Activated T-helper 17 cell treated with anti-CD3 and anti-CD28 coated beads, Interleukin-2, amount 50 U/mL, for 72 hours (primary cell): Measurements from ENCODE around the gene HCAR2. TPM values are rescaled to one million over a fixed set of nuclear protein-coding genes. Genes with fewer than 3 reads are reported as not detected.
"Not testable (repeated sequence)": the region's sequence is repeated elsewhere in the genome, so short reads cannot be mapped to it uniquely, and the experiment has no call there.

Source experiments
- ATAC-seq: fragments of 150-1000 bp; cut with Tn5 transposase; replicated peaks from 2 replicates; pipeline ENCODE4 v1.10.0; 2021; ENCODE audit warnings: mild to moderate bottlenecking, moderate library complexity
- H3K27ac Mint-ChIP-seq: one replicate; pipeline ENCODE4 v1.8.0; 2022; ENCODE audit warnings: mixed read lengths
- H3K27me3 Mint-ChIP-seq: one replicate; pipeline ENCODE4 v1.8.0; 2022; ENCODE audit warnings: mixed read lengths
- H3K36me3 Mint-ChIP-seq: one replicate; pipeline ENCODE4 v1.8.0; 2022; ENCODE audit warnings: low read depth, mild to moderate bottlenecking, mixed read lengths
- H3K4me1 Mint-ChIP-seq: one replicate; pipeline ENCODE4 v1.8.0; 2022; ENCODE audit warnings: mixed read lengths
- H3K4me3 Mint-ChIP-seq: one replicate; pipeline ENCODE4 v1.8.0; 2022; ENCODE audit warnings: mild to moderate bottlenecking, mixed read lengths
- H3K9me3 Mint-ChIP-seq: one replicate; pipeline ENCODE4 v1.8.0; 2022; ENCODE audit warnings: mixed read lengths
- total RNA-seq, 2 donors: library from RNA; stranded (reverse); gene quantifications; one replicate each; pipeline ENCODE4 v1.2.3, GENCODE V29; 2022

HCAR2 gene
- total RNA-seq: not detected

GRCh38 chr12:122702890-122703611 is at the start of gene HCAR2:
Gene HCAR2, minus strand, starts transcription at chr12:122703357. Its CDS starts 74 bp downstream, at chr12:122703283.
- H3K27ac Mint-ChIP-seq, H3K9me3 Mint-ChIP-seq, H3K27me3 Mint-ChIP-seq, H3K4me3 Mint-ChIP-seq, ATAC-seq, H3K36me3 Mint-ChIP-seq, H3K4me1 Mint-ChIP-seq: not testable (repeated sequence)

GRCh38 chr12:122752464-122753318 is 49.5 kb upstream of the HCAR2 start, which contains the start of gene DENR:
Gene DENR, plus strand, starts transcription at chr12:122752824. Its CDS starts 878 bp downstream, at chr12:122753702.
- Mint-ChIP-seq H3K4me3 (peak within 1 kb of the TSS; percentile 92), H3K27me3 (no peaks in the 10 kb centered on the region), H3K4me1 (peaks cover 33% of the 10 kb centered on the region), H3K27ac (peak within 1 kb of the TSS; percentile 98), H3K36me3 (peaks cover 55% of the 10 kb centered on the region), H3K9me3 (no peaks in the 10 kb centered on the region)
- ATAC-seq: peak; percentile 97

GRCh38 chr12:122750781-122751515 is 47.8 kb upstream of the HCAR2 start:
- H3K4me3 Mint-ChIP-seq: peak overlapping the region; percentile 92
- peaks cover 18% of the 10 kb centered on the region for H3K4me1 Mint-ChIP-seq
- H3K36me3 Mint-ChIP-seq: peaks cover 38% of the 10 kb centered on the region
- ATAC-seq, H3K27me3 Mint-ChIP-seq, H3K9me3 Mint-ChIP-seq: not testable (repeated sequence)
- peak overlapping the region; percentile 98 for H3K27ac Mint-ChIP-seq

- Mint-ChIP-seq H3K27ac (no peak overlapping the region), H3K27me3 (no peaks in the 10 kb centered on the region), H3K4me3 (no peak overlapping the region), H3K36me3 (peaks cover 26% of the 10 kb centered on the region), H3K4me1 (peaks cover 11% of the 10 kb centered on the region), H3K9me3 (no peaks in the 10 kb centered on the region)
- ATAC-seq: no peak
These were observed 46.6 kb upstream of the HCAR2 start for GRCh38 chr12:122749569-122750332.

- H3K4me1 Mint-ChIP-seq: no peaks in the 10 kb centered on the region
- peaks cover 3% of the 10 kb centered on the region for H3K36me3 Mint-ChIP-seq
- H3K9me3 Mint-ChIP-seq: no peaks in the 10 kb centered on the region
- H3K27ac Mint-ChIP-seq: no peak overlapping the region
- ATAC-seq: no peak
- no peak overlapping the region for H3K4me3 Mint-ChIP-seq
- no peaks in the 10 kb centered on the region for H3K27me3 Mint-ChIP-seq
These were observed 44.3 kb upstream of the HCAR2 start for GRCh38 chr12:122747224-122748135.

GRCh38 chr12:122743895-122744525 is 40.9 kb upstream of the HCAR2 start:
- no peaks in the 10 kb centered on the region for H3K36me3 Mint-ChIP-seq

GRCh38 chr12:122740351-122740750 is 37.2 kb upstream of the HCAR2 start:
- no peak for ATAC-seq
- Mint-ChIP-seq H3K27ac (no peak overlapping the region), H3K9me3 (no peaks in the 10 kb centered on the region), H3K36me3 (no peaks in the 10 kb centered on the region), H3K4me1 (no peaks in the 10 kb centered on the region), H3K27me3 (no peaks in the 10 kb centered on the region), H3K4me3 (no peak overlapping the region)

More at GRCh38 chr12:122743895-122744525, 40.9 kb upstream of the HCAR2 start:
- H3K27me3 Mint-ChIP-seq: no peaks in the 10 kb centered on the region
- H3K4me1 Mint-ChIP-seq: no peaks in the 10 kb centered on the region
- no peak overlapping the region for H3K4me3 Mint-ChIP-seq
- ATAC-seq: no peak
- H3K9me3 Mint-ChIP-seq: no peaks in the 10 kb centered on the region
- H3K27ac Mint-ChIP-seq: no peak overlapping the region

- no peak for ATAC-seq
- H3K9me3 Mint-ChIP-seq: no peaks in the 10 kb centered on the region
- H3K27me3 Mint-ChIP-seq: no peaks in the 10 kb centered on the region
- peaks cover 4% of the 10 kb centered on the region for H3K4me1 Mint-ChIP-seq
- no peak overlapping the region for H3K27ac Mint-ChIP-seq
- H3K4me3 Mint-ChIP-seq: no peak overlapping the region
- no peaks in the 10 kb centered on the region for H3K36me3 Mint-ChIP-seq
These were observed 35.4 kb upstream of the HCAR2 start for GRCh38 chr12:122738571-122738970.

GRCh38 chr12:122732611-122733010 is 29.5 kb upstream of the HCAR2 start:
- Mint-ChIP-seq H3K9me3 (no peaks in the 10 kb centered on the region), H3K4me1 (peaks cover 28% of the 10 kb centered on the region), H3K27me3 (peaks cover 4% of the 10 kb centered on the region), H3K4me3 (peak overlapping the region; percentile 59), H3K27ac (peak overlapping the region; percentile 88), H3K36me3 (no peaks in the 10 kb centered on the region)
- ATAC-seq: no peak

GRCh38 chr12:122732170-122732569 is 29.0 kb upstream of the HCAR2 start:
- H3K9me3 Mint-ChIP-seq: no peaks in the 10 kb centered on the region
- H3K4me1 Mint-ChIP-seq: peaks cover 28% of the 10 kb centered on the region
- H3K27me3 Mint-ChIP-seq: peaks cover 4% of the 10 kb centered on the region
- peak overlapping the region; percentile 88 for H3K27ac Mint-ChIP-seq
- peak; percentile 42 for ATAC-seq
- H3K36me3 Mint-ChIP-seq: no peaks in the 10 kb centered on the region
- peak overlapping the region; percentile 59 for H3K4me3 Mint-ChIP-seq

- no peaks in the 10 kb centered on the region for H3K9me3 Mint-ChIP-seq
- H3K27ac Mint-ChIP-seq: peak within 1 kb of the TSS; percentile 88
- no peaks in the 10 kb centered on the region for H3K36me3 Mint-ChIP-seq
- H3K4me1 Mint-ChIP-seq: peaks cover 37% of the 10 kb centered on the region
- peaks cover 4% of the 10 kb centered on the region for H3K27me3 Mint-ChIP-seq
- ATAC-seq: peak; percentile 77
- peak within 1 kb of the TSS; percentile 63 for H3K4me3 Mint-ChIP-seq
These were observed 27.3 kb upstream of the HCAR2 start, which contains the start of gene HCAR1 for GRCh38 chr12:122730215-122731014. Gene HCAR1, minus strand, starts transcription at chr12:122730844. Its CDS starts 505 bp downstream, at chr12:122730339.
